Nephron progenitor cell (in vitro differentiated cells): Measurements from ENCODE around the gene RERE.

Experiments
- DNase-seq: peaks from one replicate; pipeline ENCODE4 v3.0.0; 2021
- H3K27ac Mint-ChIP-seq: 2 replicates; pipeline ENCODE4 v1.8.0; 2021; ENCODE audit warnings: mild to moderate bottlenecking, moderate library complexity, mixed read lengths
- H3K27me3 Mint-ChIP-seq: 2 replicates; pipeline ENCODE4 v1.8.0; 2021; ENCODE audit warnings: mild to moderate bottlenecking, low read depth, mixed read lengths; ENCODE audit not compliant: poor library complexity
- H3K36me3 Mint-ChIP-seq: 2 replicates; pipeline ENCODE4 v1.8.0; 2021; ENCODE audit warnings: low read depth, mixed read lengths
- H3K4me1 Mint-ChIP-seq: 2 replicates; pipeline ENCODE4 v1.8.0; 2021; ENCODE audit warnings: mixed read lengths
- H3K4me3 Mint-ChIP-seq: 2 replicates; pipeline ENCODE4 v1.8.0; 2021; ENCODE audit warnings: mild to moderate bottlenecking, moderate library complexity, mixed read lengths
- H3K9me3 Mint-ChIP-seq: 2 replicates; pipeline ENCODE4 v1.8.0; 2021; ENCODE audit warnings: mild to moderate bottlenecking, moderate library complexity, mixed read lengths
- TF ChIP-seq, protein P1 (sequence below): fragments of 200-600 bp; sonication (generic); IDR thresholded peaks from 2 replicates; pipeline ENCODE4 v1.5.0; 2021; ENCODE audit warnings: antibody characterized with exemption

The RERE gene

GRCh38 chr1:8591569-8591968 is 225.9 kb downstream of the RERE start:
- H3K36me3 Mint-ChIP-seq = peaks cover 45% of the 10 kb centered on the region
- TF ChIP-seq, protein P1, sequence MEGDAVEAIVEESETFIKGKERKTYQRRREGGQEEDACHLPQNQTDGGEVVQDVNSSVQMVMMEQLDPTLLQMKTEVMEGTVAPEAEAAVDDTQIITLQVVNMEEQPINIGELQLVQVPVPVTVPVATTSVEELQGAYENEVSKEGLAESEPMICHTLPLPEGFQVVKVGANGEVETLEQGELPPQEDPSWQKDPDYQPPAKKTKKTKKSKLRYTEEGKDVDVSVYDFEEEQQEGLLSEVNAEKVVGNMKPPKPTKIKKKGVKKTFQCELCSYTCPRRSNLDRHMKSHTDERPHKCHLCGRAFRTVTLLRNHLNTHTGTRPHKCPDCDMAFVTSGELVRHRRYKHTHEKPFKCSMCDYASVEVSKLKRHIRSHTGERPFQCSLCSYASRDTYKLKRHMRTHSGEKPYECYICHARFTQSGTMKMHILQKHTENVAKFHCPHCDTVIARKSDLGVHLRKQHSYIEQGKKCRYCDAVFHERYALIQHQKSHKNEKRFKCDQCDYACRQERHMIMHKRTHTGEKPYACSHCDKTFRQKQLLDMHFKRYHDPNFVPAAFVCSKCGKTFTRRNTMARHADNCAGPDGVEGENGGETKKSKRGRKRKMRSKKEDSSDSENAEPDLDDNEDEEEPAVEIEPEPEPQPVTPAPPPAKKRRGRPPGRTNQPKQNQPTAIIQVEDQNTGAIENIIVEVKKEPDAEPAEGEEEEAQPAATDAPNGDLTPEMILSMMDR = no peak
- H3K27me3 Mint-ChIP-seq = no peaks in the 10 kb centered on the region
- H3K9me3 Mint-ChIP-seq = peaks cover 10% of the 10 kb centered on the region
- peak overlapping the region; percentile 49 for H3K27ac Mint-ChIP-seq
- H3K4me3 Mint-ChIP-seq = no peak overlapping the region
- peaks cover 69% of the 10 kb centered on the region for H3K4me1 Mint-ChIP-seq
- DNase-seq = no peak

GRCh38 chr1:8590721-8591351 is 226.6 kb downstream of the RERE start:
- peaks cover 45% of the 10 kb centered on the region for H3K36me3 Mint-ChIP-seq
- H3K4me3 Mint-ChIP-seq = no peak overlapping the region
- DNase-seq = no peak
- peaks cover 61% of the 10 kb centered on the region for H3K4me1 Mint-ChIP-seq
- peak overlapping the region; percentile 82 for H3K27ac Mint-ChIP-seq
- peaks cover 10% of the 10 kb centered on the region for H3K9me3 Mint-ChIP-seq
- no peaks in the 10 kb centered on the region for H3K27me3 Mint-ChIP-seq
- TF ChIP-seq, protein P1 = no peak

DNA sequence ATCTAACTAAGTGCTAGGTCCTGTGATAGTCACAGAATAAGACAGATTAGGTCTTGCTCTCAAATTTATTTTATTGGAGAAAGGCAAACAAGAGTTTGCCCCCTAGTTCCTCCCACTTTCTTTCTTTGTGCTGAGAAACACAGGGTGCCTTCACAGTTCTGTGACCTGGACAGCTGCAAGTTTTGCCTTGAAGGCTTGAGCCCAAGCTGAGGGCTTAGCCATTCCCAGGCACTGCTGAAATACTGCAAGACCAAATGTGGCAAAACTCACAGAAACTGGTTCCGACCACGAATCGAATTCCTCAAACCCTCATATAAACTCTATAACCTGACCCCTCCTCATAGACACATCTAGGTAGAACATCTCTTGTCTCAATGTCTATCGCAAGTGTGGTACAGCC is 227.9 kb downstream of the RERE start:
- peak overlapping the region; percentile 70 for H3K27ac Mint-ChIP-seq

GRCh38 chr1:8587784-8588183 is 229.7 kb downstream of the RERE start:
- Mint-ChIP-seq H3K27ac (peak overlapping the region; percentile 57), H3K9me3 (no peaks in the 10 kb centered on the region), H3K4me1 (peaks cover 57% of the 10 kb centered on the region), H3K27me3 (no peaks in the 10 kb centered on the region), H3K4me3 (no peak overlapping the region), H3K36me3 (peaks cover 44% of the 10 kb centered on the region)
- no peak for DNase-seq
- TF ChIP-seq, protein P1 = no peak

More for the DNA sequence above, 227.9 kb downstream of the RERE start:
- peaks cover 61% of the 10 kb centered on the region for H3K4me1 Mint-ChIP-seq
- no peaks in the 10 kb centered on the region for H3K27me3 Mint-ChIP-seq
- DNase-seq = no peak
- peaks cover 46% of the 10 kb centered on the region for H3K36me3 Mint-ChIP-seq
- H3K9me3 Mint-ChIP-seq = peaks cover 10% of the 10 kb centered on the region
- no peak overlapping the region for H3K4me3 Mint-ChIP-seq
- TF ChIP-seq, protein P1 = no peak

- Mint-ChIP-seq H3K27ac (peak overlapping the region; percentile 43), H3K9me3 (no peaks in the 10 kb centered on the region), H3K4me3 (no peak overlapping the region), H3K36me3 (peaks cover 37% of the 10 kb centered on the region), H3K27me3 (peaks cover 4% of the 10 kb centered on the region), H3K4me1 (peaks cover 46% of the 10 kb centered on the region)
- DNase-seq = no peak
- TF ChIP-seq, protein P1 = no peak
These were observed 231.0 kb downstream of the RERE start for GRCh38 chr1:8586438-8586837.

- H3K36me3 Mint-ChIP-seq = peaks cover 38% of the 10 kb centered on the region
- peaks cover 4% of the 10 kb centered on the region for H3K27me3 Mint-ChIP-seq
- H3K9me3 Mint-ChIP-seq = no peaks in the 10 kb centered on the region
- H3K4me1 Mint-ChIP-seq = peaks cover 33% of the 10 kb centered on the region
- no peak overlapping the region for H3K4me3 Mint-ChIP-seq
- DNase-seq = no peak
- TF ChIP-seq, protein P1 = no peak
- H3K27ac Mint-ChIP-seq = no peak overlapping the region
These were observed 233.1 kb downstream of the RERE start for GRCh38 chr1:8584316-8584715.
